NT2/D1 (cell line): ENCODE results near the gene IDNK.

ENCODE experiments used
- DNase-seq: peaks from one replicate; pipeline ENCODE4 v3.0.0-alpha.2; 2011; ENCODE audit warnings: low read depth, low spot score
- H3K27me3 ChIP-seq: 2 replicates; pipeline ENCODE4 v1.6.0; 2011; ENCODE audit warnings: mild to moderate bottlenecking; ENCODE audit not compliant: insufficient read length, insufficient read depth
- H3K36me3 ChIP-seq: 2 replicates; pipeline ENCODE4 v1.6.1; 2011; ENCODE audit warnings: mild to moderate bottlenecking, low read length, mixed read lengths; ENCODE audit not compliant: insufficient read depth, insufficient read length
- H3K4me1 ChIP-seq: 2 replicates; pipeline ENCODE4 v1.5.1; 2011; ENCODE audit not compliant: insufficient read depth, insufficient read length
- H3K4me3 ChIP-seq: 2 replicates; pipeline ENCODE4 v1.5.1; 2011; ENCODE audit warnings: low read depth; ENCODE audit not compliant: insufficient read length
- H3K9ac ChIP-seq: 2 replicates; pipeline ENCODE4 v1.6.0; 2011; ENCODE audit warnings: low read depth; ENCODE audit not compliant: insufficient read length
- H3K9me3 ChIP-seq: 2 replicates; pipeline ENCODE4 v1.5.1; 2011; ENCODE audit warnings: mild to moderate bottlenecking, low read length; ENCODE audit not compliant: insufficient read depth
- SUZ12 ChIP-seq: IDR thresholded peaks from 2 replicates; pipeline ENCODE4 v1.6.1; 2011; ENCODE audit not compliant: insufficient read length, insufficient read depth; ENCODE audit errors: extremely low read depth
- YY1 ChIP-seq: IDR thresholded peaks from 2 replicates; pipeline ENCODE4 v1.6.1; 2011; ENCODE audit not compliant: insufficient read length, insufficient read depth
- ZNF274 ChIP-seq: IDR thresholded peaks from 2 replicates; pipeline ENCODE4 v1.6.1; 2011; ENCODE audit warnings: mild to moderate bottlenecking, low read depth, low read length

The IDNK gene

GRCh38 chr9:83691492-83691891, 68.5 kb downstream of the IDNK start:
- DNase-seq = no peak
- no peaks in the 10 kb centered on the region for H3K4me1 ChIP-seq
- H3K4me3 ChIP-seq = no peak overlapping the region
- H3K27me3 ChIP-seq = no peaks in the 10 kb centered on the region
- no peaks in the 10 kb centered on the region for H3K36me3 ChIP-seq
- no peak for TF ChIP-seq YY1
- TF ChIP-seq SUZ12 = no peak
- no peak for TF ChIP-seq ZNF274
- H3K9ac ChIP-seq = no peak overlapping the region
- no peaks in the 10 kb centered on the region for H3K9me3 ChIP-seq
